ENCODE results near the gene OMD. TPM values are rescaled to one million over a fixed set of nuclear protein-coding genes. Genes with fewer than 3 reads are reported as not detected.

Gene OMD
- polyA plus RNA-seq, 1 donor from 2014 or later, result not detected

DNA sequence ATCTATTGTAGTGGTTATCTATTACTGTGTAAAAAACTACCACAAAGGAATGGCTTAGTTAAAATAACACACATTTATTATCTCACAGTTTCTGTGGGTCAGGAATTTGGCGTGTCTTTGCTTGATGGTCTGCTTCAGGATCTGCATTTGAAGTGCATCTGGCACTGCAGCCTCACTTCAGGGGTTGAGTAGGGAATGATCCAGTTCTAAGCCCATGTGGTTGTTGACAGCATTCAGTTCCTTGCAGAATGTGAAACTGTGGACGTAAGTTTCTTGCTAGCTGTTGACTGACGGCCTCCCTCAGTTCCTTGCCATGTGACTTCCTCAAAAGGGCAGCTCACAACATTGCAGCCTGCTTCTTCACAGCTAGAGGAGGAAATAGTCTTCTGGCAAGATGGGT lies 17.8 kb downstream of the OMD start:
- Histone ChIP-seq H3K36me3 (ENCODE audit: insufficient read depth, low read length) (no peaks in the 10 kb centered on the region), H3K4me2 (ENCODE audit: low read length) (no peak overlapping the region), H3K27me3 (ENCODE audit: insufficient read depth, low read depth, low read length) (no peaks in the 10 kb centered on the region), H3K79me2 (replicated peaks; ENCODE audit: insufficient read depth, low read length) (no peaks in the 10 kb centered on the region), H3K4me3 (ENCODE audit: low read length) (no peak overlapping the region), H3K27ac (ENCODE audit: low read length) (no peak overlapping the region), H2AFZ (ENCODE audit: low read depth, low read length) (no peak overlapping the region), H3F3A (ENCODE audit: insufficient read depth, low read length, poor library complexity, severe bottlenecking) (no peaks in the 10 kb centered on the region), H4K20me1 (ENCODE audit: insufficient read depth) (no peaks in the 10 kb centered on the region), H3K9me2 (ENCODE audit: insufficient read depth, low read length) (no peaks in the 10 kb centered on the region), H3K9ac (ENCODE audit: low read length) (no peak overlapping the region), H3K9me3 (ENCODE audit: low read length) (no peaks in the 10 kb centered on the region)
- TF ChIP-seq SMC3 (conservative IDR thresholded peaks at IDR 0.05; ENCODE audit: poor library complexity) (no peak), RAD21 (conservative IDR thresholded peaks at IDR 0.05) (no peak), POLR2AphosphoS5 (IDR thresholded peaks at IDR 0.05) (no peak), MXI1 (conservative IDR thresholded peaks at IDR 0.05; ENCODE audit: poor library complexity, severe bottlenecking) (no peak), TAF1 (IDR thresholded peaks at IDR 0.05; ENCODE audit: low read depth) (no peak), EZH2 (IDR thresholded peaks at IDR 0.05; ENCODE audit: borderline replicate concordance, insufficient read depth, low read length, poor library complexity, severe bottlenecking) (no peak), EP300 (conservative IDR thresholded peaks at IDR 0.05; ENCODE audit: poor library complexity, severe bottlenecking) (no peak)
- TF ChIP-seq, protein P1, sequence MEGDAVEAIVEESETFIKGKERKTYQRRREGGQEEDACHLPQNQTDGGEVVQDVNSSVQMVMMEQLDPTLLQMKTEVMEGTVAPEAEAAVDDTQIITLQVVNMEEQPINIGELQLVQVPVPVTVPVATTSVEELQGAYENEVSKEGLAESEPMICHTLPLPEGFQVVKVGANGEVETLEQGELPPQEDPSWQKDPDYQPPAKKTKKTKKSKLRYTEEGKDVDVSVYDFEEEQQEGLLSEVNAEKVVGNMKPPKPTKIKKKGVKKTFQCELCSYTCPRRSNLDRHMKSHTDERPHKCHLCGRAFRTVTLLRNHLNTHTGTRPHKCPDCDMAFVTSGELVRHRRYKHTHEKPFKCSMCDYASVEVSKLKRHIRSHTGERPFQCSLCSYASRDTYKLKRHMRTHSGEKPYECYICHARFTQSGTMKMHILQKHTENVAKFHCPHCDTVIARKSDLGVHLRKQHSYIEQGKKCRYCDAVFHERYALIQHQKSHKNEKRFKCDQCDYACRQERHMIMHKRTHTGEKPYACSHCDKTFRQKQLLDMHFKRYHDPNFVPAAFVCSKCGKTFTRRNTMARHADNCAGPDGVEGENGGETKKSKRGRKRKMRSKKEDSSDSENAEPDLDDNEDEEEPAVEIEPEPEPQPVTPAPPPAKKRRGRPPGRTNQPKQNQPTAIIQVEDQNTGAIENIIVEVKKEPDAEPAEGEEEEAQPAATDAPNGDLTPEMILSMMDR (IDR thresholded peaks at IDR 0.05; ENCODE audit: poor library complexity, severe bottlenecking), result no peak
- TF ChIP-seq, protein P2, sequence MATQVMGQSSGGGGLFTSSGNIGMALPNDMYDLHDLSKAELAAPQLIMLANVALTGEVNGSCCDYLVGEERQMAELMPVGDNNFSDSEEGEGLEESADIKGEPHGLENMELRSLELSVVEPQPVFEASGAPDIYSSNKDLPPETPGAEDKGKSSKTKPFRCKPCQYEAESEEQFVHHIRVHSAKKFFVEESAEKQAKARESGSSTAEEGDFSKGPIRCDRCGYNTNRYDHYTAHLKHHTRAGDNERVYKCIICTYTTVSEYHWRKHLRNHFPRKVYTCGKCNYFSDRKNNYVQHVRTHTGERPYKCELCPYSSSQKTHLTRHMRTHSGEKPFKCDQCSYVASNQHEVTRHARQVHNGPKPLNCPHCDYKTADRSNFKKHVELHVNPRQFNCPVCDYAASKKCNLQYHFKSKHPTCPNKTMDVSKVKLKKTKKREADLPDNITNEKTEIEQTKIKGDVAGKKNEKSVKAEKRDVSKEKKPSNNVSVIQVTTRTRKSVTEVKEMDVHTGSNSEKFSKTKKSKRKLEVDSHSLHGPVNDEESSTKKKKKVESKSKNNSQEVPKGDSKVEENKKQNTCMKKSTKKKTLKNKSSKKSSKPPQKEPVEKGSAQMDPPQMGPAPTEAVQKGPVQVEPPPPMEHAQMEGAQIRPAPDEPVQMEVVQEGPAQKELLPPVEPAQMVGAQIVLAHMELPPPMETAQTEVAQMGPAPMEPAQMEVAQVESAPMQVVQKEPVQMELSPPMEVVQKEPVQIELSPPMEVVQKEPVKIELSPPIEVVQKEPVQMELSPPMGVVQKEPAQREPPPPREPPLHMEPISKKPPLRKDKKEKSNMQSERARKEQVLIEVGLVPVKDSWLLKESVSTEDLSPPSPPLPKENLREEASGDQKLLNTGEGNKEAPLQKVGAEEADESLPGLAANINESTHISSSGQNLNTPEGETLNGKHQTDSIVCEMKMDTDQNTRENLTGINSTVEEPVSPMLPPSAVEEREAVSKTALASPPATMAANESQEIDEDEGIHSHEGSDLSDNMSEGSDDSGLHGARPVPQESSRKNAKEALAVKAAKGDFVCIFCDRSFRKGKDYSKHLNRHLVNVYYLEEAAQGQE (IDR thresholded peaks at IDR 0.05; ENCODE audit: borderline replicate concordance), result no peak

DNA sequence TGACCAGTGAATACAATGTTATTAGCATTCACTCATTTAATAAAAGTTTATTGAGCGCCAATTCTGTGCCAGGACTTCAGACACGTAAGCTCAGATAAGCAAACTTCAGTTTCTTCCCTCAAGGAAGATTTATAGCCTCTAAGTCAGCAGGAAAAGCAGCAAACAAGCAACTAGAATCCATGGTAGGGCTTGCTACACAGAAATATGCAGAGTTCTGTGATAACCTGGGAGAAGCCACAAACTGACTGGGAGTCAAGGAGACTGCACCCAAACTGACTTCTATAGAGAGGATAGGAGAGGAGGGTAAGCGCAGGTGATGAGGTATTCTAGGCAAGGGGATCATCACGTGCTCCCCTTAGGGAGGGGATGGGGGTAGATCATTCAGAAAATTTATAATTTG lies 18.5 kb downstream of the OMD start:
- no peak overlapping the region for H3K4me2 ChIP-seq (ENCODE audit: low read length)
- H3F3A ChIP-seq (ENCODE audit: insufficient read depth, low read length, poor library complexity, severe bottlenecking), result no peaks in the 10 kb centered on the region
- H3K9me3 ChIP-seq (ENCODE audit: low read length), result no peaks in the 10 kb centered on the region
- no peaks in the 10 kb centered on the region for H4K20me1 ChIP-seq (ENCODE audit: insufficient read depth)
- no peaks in the 10 kb centered on the region for H3K36me3 ChIP-seq (ENCODE audit: insufficient read depth, low read length)
- H3K79me2 ChIP-seq (replicated peaks; ENCODE audit: insufficient read depth, low read length), result no peaks in the 10 kb centered on the region
- H3K9ac ChIP-seq (ENCODE audit: low read length), result no peak overlapping the region
- H2AFZ ChIP-seq (ENCODE audit: low read depth, low read length), result no peak overlapping the region
- H3K9me2 ChIP-seq (ENCODE audit: insufficient read depth, low read length), result no peaks in the 10 kb centered on the region
- H3K27ac ChIP-seq (ENCODE audit: low read length), result no peak overlapping the region
- H3K4me3 ChIP-seq (ENCODE audit: low read length), result no peak overlapping the region
- no peaks in the 10 kb centered on the region for H3K27me3 ChIP-seq (ENCODE audit: insufficient read depth, low read depth, low read length)
- TF ChIP-seq TAF1 (IDR thresholded peaks at IDR 0.05; ENCODE audit: low read depth) (no peak), EP300 (conservative IDR thresholded peaks at IDR 0.05; ENCODE audit: poor library complexity, severe bottlenecking) (no peak)
- TF ChIP-seq, protein P2 (IDR thresholded peaks at IDR 0.05; ENCODE audit: borderline replicate concordance), result no peak
